H9 (cell line): ENCODE results near the gene KCTD12. TPM values are rescaled to one million over a fixed set of nuclear protein-coding genes. Genes with fewer than 3 reads are reported as not detected.

Source experiments
- DNase-seq: peaks from one replicate; pipeline ENCODE4 v3.0.0-alpha.2; 2017
- H2AFZ ChIP-seq: one replicate; pipeline ENCODE4 v1.6.1; 2013; ENCODE audit warnings: mild to moderate bottlenecking, low read length, control low read depth, moderate library complexity
- H2AK5ac ChIP-seq: 2 replicates; pipeline ENCODE4 v1.6.1; 2013; ENCODE audit warnings: low read length, control low read depth, mixed read lengths; ENCODE audit not compliant: insufficient read length
- H2BK120ac ChIP-seq: one replicate; pipeline ENCODE4 v1.6.1; 2013; ENCODE audit warnings: low read depth, mild to moderate bottlenecking, low read length, control low read depth, inconsistent platforms; ENCODE audit not compliant: poor library complexity, severe bottlenecking
- H2BK12ac ChIP-seq: 2 replicates; pipeline ENCODE4 v1.6.1; 2013; ENCODE audit warnings: low read length, control low read depth, mixed read lengths, low read depth; ENCODE audit not compliant: insufficient read length
- H2BK15ac ChIP-seq: 2 replicates; pipeline ENCODE4 v1.6.1; 2013; ENCODE audit warnings: low read depth, low read length, control low read depth
- H2BK20ac ChIP-seq: one replicate; pipeline ENCODE4 v1.6.1; 2013; ENCODE audit warnings: low read depth, mild to moderate bottlenecking, low read length, control low read depth, inconsistent platforms; ENCODE audit not compliant: poor library complexity, severe bottlenecking
- H2BK5ac ChIP-seq: 2 replicates; pipeline ENCODE4 v1.6.1; 2013; ENCODE audit warnings: low read length, control low read depth, mixed read lengths; ENCODE audit not compliant: insufficient read length
- H3K14ac ChIP-seq: 2 replicates; pipeline ENCODE4 v1.6.1; 2013; ENCODE audit warnings: low read length, control low read depth; ENCODE audit not compliant: insufficient read depth
- H3K18ac ChIP-seq: 2 replicates; pipeline ENCODE4 v1.6.1; 2013; ENCODE audit warnings: low read depth, mild to moderate bottlenecking, mixed read lengths, low read length, control low read depth; ENCODE audit not compliant: insufficient read length
- H3K23ac ChIP-seq: 2 replicates; pipeline ENCODE4 v1.6.1; 2013; ENCODE audit warnings: low read length, control low read depth, mixed read lengths, low read depth; ENCODE audit not compliant: insufficient read length
- H3K23me2 ChIP-seq: 2 replicates; pipeline ENCODE4 v1.6.1; 2013; ENCODE audit warnings: low read depth, mild to moderate bottlenecking, mixed read lengths, low read length, control low read depth; ENCODE audit not compliant: insufficient read length, poor library complexity, severe bottlenecking
- H3K27ac ChIP-seq: 2 replicates; pipeline ENCODE4 v1.5.1; 2013; ENCODE audit warnings: low read length, control low read depth, mixed read lengths, low read depth; ENCODE audit not compliant: insufficient read length
- H3K27me3 ChIP-seq: 2 replicates; pipeline ENCODE4 v1.6.1; 2013; ENCODE audit warnings: low read length, control low read depth, inconsistent platforms; ENCODE audit not compliant: insufficient read depth
- H3K4ac ChIP-seq: 2 replicates; pipeline ENCODE4 v1.6.1; 2013; ENCODE audit warnings: low read depth, mild to moderate bottlenecking, control low read depth, inconsistent platforms, low read length, moderate library complexity
- H3K4me1 ChIP-seq: 2 replicates; pipeline ENCODE4 v1.6.1; 2013; ENCODE audit warnings: low read length, control low read depth, inconsistent platforms; ENCODE audit not compliant: insufficient read depth
- H3K4me2 ChIP-seq: 2 replicates; pipeline ENCODE4 v1.6.1; 2013; ENCODE audit warnings: low read length, control low read depth, mixed read lengths; ENCODE audit not compliant: insufficient read length, insufficient read depth
- H3K56ac ChIP-seq: 2 replicates; pipeline ENCODE4 v1.6.1; 2013; ENCODE audit warnings: low read depth, mild to moderate bottlenecking, mixed read lengths, low read length, control low read depth; ENCODE audit not compliant: insufficient read length
- H3K79me1 ChIP-seq: 2 replicates; pipeline ENCODE4 v1.6.1; 2013; ENCODE audit warnings: low read depth, mild to moderate bottlenecking, moderate library complexity, low read length, control low read depth, inconsistent platforms; ENCODE audit not compliant: insufficient read depth, poor library complexity, severe bottlenecking
- H3K79me2 ChIP-seq: 2 replicates; pipeline ENCODE4 v1.6.1; 2013; ENCODE audit warnings: low read length, control low read depth, inconsistent platforms; ENCODE audit not compliant: insufficient read depth
- H3K9ac ChIP-seq: 2 replicates; pipeline ENCODE4 v1.6.1; 2013; ENCODE audit warnings: low read length, control low read depth, mixed read lengths; ENCODE audit not compliant: insufficient read length; ENCODE audit errors: extremely low read depth
- H3K9me3 ChIP-seq: one replicate; pipeline ENCODE4 v1.6.1; 2013; ENCODE audit warnings: low read depth, low read length, inconsistent platforms; ENCODE audit not compliant: control insufficient read depth
- H3T11ph ChIP-seq: one replicate; pipeline ENCODE4 v1.6.1; 2013; ENCODE audit warnings: mild to moderate bottlenecking, low read length, control low read depth, inconsistent platforms
- H4K20me1 ChIP-seq: one replicate; pipeline ENCODE4 v1.6.1; 2013; ENCODE audit not compliant: control insufficient read depth, insufficient read length, insufficient read depth
- H4K5ac ChIP-seq: 2 replicates; pipeline ENCODE4 v1.6.1; 2013; ENCODE audit warnings: low read depth, mild to moderate bottlenecking, mixed read lengths, low read length, control low read depth; ENCODE audit not compliant: insufficient read length
- H4K8ac ChIP-seq: replicated peaks from 2 replicates; pipeline ENCODE4 v1.6.1; 2013; ENCODE audit warnings: low read length, control low read depth, mixed read lengths, low read depth; ENCODE audit not compliant: insufficient read length
- H4K91ac ChIP-seq: 2 replicates; pipeline ENCODE4 v1.6.1; 2013; ENCODE audit warnings: low read depth, mild to moderate bottlenecking, moderate library complexity, mixed read lengths, low read length, control low read depth; ENCODE audit not compliant: insufficient read length
- H3K27ac Mint-ChIP-seq, 3 experiments: 2 replicates in 2 of 3; 3 replicates in 1 of 3; pipeline ENCODE4 v1.8.0; 2020 to 2021; ENCODE audit warnings: mixed read lengths in 3 of 3, mild to moderate bottlenecking in 1 of 3, moderate library complexity in 1 of 3
- H3K27me3 Mint-ChIP-seq: 2 replicates; pipeline ENCODE4 v1.8.0; 2021; ENCODE audit warnings: low read depth, mild to moderate bottlenecking, moderate library complexity, mixed read lengths
- H3K36me3 Mint-ChIP-seq, 3 experiments: 2 replicates in 2 of 3; 3 replicates in 1 of 3; pipeline ENCODE4 v1.8.0; 2020 to 2021; ENCODE audit warnings: low read depth in 3 of 3, mixed read lengths in 3 of 3; ENCODE audit not compliant: insufficient read depth in 1 of 3
- H3K4me1 Mint-ChIP-seq, 2 experiments: 2 replicates each; pipeline ENCODE4 v1.8.0; 2020; ENCODE audit warnings: mixed read lengths in 2 of 2
- H3K4me3 Mint-ChIP-seq, 2 experiments: 2 replicates in 1 of 2; 3 replicates in 1 of 2; pipeline ENCODE4 v1.8.0; 2020 to 2021; ENCODE audit warnings: mild to moderate bottlenecking in 2 of 2, mixed read lengths in 2 of 2, moderate library complexity in 1 of 2
- H3K9me3 Mint-ChIP-seq, 2 experiments: 2 replicates in 1 of 2; 3 replicates in 1 of 2; pipeline ENCODE4 v1.8.0; 2020; ENCODE audit warnings: mild to moderate bottlenecking in 2 of 2, mixed read lengths in 2 of 2, moderate library complexity in 1 of 2
- WGBS: extraction: QIAGEN DNeasy Blood & Tissue Kit; methylation state at CpG from one replicate; pipeline ENCODE4 v1.1.7; 2013; ENCODE audit warnings: missing lambda C conversion rate, low lambda C conversion rate, mixed read lengths; ENCODE audit not compliant: insufficient read length; ENCODE audit errors: extremely low coverage; 5-methylcytosine and 5-hydroxymethylcytosine counted together
- total RNA-seq: library from RNA; stranded (reverse); gene quantifications from 2 replicates; pipeline ENCODE4 v1.2.1, GENCODE V29; 2021
- TF ChIP-seq, protein P1 (sequence below): fragments of 200-600 bp; sonication (generic); conservative IDR thresholded peaks from 3 replicates; pipeline ENCODE4 v1.8.0; 2021; ENCODE audit warnings: antibody characterized with exemption, mild to moderate bottlenecking

KCTD12 gene
- total RNA-seq, 1 experiment from 2014 or later, result 3.4 TPM

DNA sequence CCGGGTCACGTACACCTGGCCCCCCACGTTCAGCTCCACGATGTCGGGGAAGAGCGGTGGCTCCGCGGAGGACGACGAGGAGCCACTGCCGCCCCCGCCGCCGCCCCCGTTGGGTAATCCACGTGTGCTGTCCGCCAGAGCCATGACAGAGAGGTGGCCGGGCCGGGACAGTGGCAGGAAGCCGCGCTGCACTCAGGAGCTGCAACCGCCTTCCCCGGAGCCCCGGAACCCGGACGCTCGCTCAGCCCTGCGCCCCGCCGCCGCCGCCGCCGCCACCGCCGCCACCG is 257 bp downstream of the KCTD12 start:
- Histone ChIP-seq H3K23ac (no peak overlapping the region), H3K4me1 (no peaks in the 10 kb centered on the region), H3K27ac (no peak overlapping the region), H2BK120ac (no peak overlapping the region), H3K56ac (no peak overlapping the region), H3K79me2 (no peaks in the 10 kb centered on the region), H2AFZ (no peak overlapping the region), H2BK12ac (no peak overlapping the region), H3K23me2 (peaks cover 21% of the 10 kb centered on the region), H3K14ac (peak overlapping the region; percentile 34; the same call in 1 of the 2 replicates), H4K20me1 (no peaks in the 10 kb centered on the region), H3K9ac (no peak overlapping the region), H2AK5ac (no peak overlapping the region), H4K5ac (no peak overlapping the region), H3K79me1 (no peaks in the 10 kb centered on the region), H2BK20ac (no peak overlapping the region), H3K27me3 (peaks cover 28% of the 10 kb centered on the region; the same call in 1 of the 2 replicates), H3K18ac (peak overlapping the region; percentile 59), H3K4me2 (peak overlapping the region; percentile 43), H3K9me3 (no peaks in the 10 kb centered on the region), H2BK15ac (no peak overlapping the region), H3T11ph (no peak overlapping the region), H2BK5ac (no peak overlapping the region), H3K4ac (no peak overlapping the region), H4K91ac (no peak overlapping the region), H4K8ac (no peak overlapping the region)
- TF ChIP-seq, protein P1, sequence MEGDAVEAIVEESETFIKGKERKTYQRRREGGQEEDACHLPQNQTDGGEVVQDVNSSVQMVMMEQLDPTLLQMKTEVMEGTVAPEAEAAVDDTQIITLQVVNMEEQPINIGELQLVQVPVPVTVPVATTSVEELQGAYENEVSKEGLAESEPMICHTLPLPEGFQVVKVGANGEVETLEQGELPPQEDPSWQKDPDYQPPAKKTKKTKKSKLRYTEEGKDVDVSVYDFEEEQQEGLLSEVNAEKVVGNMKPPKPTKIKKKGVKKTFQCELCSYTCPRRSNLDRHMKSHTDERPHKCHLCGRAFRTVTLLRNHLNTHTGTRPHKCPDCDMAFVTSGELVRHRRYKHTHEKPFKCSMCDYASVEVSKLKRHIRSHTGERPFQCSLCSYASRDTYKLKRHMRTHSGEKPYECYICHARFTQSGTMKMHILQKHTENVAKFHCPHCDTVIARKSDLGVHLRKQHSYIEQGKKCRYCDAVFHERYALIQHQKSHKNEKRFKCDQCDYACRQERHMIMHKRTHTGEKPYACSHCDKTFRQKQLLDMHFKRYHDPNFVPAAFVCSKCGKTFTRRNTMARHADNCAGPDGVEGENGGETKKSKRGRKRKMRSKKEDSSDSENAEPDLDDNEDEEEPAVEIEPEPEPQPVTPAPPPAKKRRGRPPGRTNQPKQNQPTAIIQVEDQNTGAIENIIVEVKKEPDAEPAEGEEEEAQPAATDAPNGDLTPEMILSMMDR, result no peak
- no CpG with 5 or more reads among the region's 37 CpGs for WGBS
- Mint-ChIP-seq H3K4me1 (peaks cover 19 to 21% of the 10 kb centered on the region in 2 experiments), H3K27me3 (peaks cover 62% of the 10 kb centered on the region), H3K4me3 (peak overlapping the region; percentile 72 to 76), H3K27ac (no peak overlapping the region), H3K9me3 (peaks cover 0 to 3% of the 10 kb centered on the region in 2 experiments; a peak in 1 of 5 replicates), H3K36me3 (peaks cover 0 to 2% (median 0%) of the 10 kb centered on the region in 3 experiments; a peak in 2 of 7 replicates)
- no peak for DNase-seq
